Measurements from ENCODE around the gene MFSD1.
A peak's percentile ranks its signal among the peaks of the same experiment; 100 is the strongest.

Gene MFSD1, protein sequence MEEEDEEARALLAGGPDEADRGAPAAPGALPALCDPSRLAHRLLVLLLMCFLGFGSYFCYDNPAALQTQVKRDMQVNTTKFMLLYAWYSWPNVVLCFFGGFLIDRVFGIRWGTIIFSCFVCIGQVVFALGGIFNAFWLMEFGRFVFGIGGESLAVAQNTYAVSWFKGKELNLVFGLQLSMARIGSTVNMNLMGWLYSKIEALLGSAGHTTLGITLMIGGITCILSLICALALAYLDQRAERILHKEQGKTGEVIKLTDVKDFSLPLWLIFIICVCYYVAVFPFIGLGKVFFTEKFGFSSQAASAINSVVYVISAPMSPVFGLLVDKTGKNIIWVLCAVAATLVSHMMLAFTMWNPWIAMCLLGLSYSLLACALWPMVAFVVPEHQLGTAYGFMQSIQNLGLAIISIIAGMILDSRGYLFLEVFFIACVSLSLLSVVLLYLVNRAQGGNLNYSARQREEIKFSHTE

DNA sequence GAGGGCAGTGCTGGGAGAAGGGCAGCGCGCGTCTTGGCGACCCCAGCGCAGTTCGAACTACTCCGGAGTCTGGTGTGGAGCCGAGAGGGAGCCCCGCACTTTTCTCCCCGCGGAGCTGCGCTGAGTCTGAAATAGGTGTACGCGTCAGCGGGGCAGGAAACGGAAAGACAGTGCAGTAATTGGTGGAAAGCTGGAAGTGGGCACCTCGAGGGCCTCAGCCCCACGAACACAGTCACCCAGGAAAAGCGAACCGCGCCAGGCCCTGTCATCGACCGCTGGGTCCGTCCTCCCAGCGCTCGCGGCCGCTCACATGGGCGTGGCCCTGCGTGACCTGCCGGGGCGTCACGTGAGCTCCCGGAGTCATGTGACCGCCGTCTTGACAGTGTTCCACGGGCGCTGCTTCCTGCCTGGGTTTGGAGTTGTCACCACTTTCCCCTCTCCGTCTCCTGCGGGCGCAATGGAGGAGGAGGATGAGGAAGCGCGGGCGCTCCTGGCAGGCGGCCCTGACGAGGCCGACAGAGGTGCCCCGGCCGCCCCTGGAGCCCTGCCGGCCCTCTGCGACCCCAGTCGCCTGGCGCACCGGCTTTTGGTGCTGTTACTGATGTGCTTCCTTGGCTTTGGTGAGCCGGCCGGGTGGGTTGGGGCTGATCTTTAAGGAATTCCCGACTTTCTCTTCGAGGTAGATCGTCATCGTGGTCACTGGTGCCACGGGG lies at the start of gene MFSD1:
Gene MFSD1 (plus strand): TSS at position 359 of the 713 bp plus-strand sequence. CDS start 99 bp downstream, at position 458.
- DNase-seq (ENCODE audit: low read depth), result peak; percentile 88

DNA sequence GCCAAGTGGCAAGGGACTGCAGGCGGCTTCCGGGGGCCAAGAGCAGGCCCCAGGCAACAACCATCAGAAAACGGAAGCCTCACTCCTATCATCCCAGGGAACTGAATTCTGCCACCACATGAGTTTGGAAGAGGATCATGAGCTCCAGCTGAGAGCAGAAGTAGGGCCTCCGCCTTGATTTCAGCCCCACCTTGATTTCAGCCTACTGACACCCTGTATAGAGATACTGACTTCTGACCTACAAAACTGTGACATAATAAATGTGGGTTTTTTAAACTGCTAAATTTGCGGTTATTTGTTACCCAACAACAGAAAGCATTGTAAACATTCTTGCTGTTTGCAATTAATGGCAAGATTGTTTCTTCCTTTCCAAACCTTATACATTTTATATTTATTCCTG lies 48.0 kb upstream of the MFSD1 start:
- no peak for DNase-seq (ENCODE audit: low read depth)

DNA sequence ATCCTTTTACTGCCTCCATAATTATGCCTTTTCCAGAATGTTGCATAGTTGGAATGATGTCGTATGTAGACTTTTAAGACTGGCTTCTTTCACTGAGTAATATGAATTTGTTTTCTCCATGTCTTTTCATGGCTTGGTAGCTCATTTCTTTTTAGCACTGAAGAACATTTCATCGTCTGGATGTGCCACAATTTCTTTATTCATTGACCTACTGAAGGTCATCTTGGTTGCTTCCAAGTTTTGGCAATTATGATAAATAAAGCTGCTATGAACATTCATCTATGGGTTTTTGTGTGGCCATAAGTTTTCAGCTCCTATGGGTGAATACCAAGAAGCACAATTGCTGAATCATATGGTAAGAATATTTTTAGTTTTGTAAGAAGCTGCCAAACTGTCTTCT lies 46.4 kb upstream of the MFSD1 start:
- no peak for DNase-seq (ENCODE audit: low read depth)

DNA sequence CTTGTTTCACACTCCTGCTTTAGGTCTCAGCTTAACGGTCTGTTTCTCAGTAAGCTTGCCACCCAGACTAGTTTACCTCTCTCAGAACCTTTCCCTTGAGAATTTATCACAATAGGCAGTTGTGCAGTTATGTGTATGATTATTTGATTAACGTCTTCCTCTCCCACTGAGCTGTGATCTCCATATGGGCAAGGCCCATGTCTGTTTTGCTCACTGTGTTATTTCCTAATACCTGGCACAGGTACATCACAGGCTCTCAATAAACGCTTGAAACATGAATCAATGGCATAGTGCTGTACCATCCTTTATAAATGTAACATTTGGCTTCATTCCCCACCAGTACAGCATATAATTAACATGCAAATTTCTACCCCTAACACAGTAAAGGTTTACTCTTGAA lies 40.5 kb upstream of the MFSD1 start:
- DNase-seq (ENCODE audit: low read depth), result no peak

DNA sequence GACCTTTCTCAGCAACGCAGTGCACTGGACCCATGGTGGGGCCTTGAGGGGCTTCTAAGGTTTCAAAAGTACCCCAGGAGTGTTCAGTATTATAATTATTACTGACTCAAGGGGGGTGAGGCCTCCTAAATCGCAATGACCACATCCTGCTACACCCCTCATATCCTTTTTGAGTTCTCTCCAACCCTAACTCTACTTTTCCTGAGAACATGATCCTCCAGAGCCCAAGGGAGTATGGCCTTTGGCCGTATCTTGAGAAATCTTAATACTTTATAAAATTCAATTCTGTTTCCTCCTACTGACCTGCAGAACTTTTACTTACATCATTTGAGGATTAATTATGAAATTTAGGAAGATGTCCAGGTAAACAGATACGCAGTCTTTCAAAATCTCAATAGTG lies 39.2 kb upstream of the MFSD1 start:
- DNase-seq (ENCODE audit: low read depth), result peak; percentile 35

DNA sequence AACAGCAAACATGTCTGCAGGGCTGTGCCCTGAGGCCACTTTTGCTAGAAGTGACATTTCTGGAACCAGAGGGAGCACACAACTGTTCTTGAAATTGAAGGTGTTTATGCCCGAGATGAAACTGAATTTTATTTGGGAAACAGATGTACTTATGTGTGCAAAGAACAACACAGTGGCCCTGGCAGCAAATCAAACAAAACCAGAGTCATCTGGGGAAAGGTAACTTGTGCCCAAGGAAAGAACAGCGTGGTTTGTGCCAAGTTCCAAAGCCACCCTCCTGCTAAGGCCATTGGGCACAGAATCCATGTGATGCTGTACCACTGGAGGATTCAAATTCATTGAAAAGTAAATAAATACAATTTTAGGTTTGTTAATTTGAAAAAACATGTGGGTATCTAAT lies 38.4 kb upstream of the MFSD1 start:
- DNase-seq (ENCODE audit: low read depth), result no peak

DNA sequence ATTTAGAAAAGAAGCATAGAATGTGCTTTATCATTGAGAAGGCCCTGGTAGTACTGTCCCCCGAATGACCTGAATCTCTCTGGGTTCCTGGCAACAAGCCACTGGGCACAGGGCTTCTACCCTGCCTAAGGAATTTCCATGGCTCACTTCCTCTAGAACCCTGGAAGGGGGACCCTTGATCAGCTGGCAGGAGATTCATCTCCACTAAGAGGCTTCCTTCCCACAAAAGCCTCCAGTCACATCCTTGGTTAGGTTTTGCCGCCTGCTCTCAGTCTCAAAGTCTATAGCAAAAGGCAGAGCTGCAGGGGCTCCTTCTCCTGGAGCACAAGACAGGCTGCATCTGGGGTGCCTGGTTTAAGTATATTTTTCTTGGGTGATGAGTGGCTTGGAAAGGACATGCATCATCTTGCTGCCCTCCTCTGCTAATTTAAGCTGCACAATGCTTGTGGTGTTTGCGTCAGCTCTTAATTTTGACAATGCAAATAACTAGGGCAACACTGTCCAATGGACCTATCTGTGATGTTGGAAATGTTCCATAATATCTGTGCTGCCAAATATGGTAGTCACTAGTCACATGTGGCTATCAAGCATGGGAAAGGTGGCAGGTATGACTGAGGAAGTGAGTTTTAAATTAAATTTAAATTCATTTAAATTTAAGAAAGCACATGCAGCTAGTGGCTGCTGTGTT lies 36.2 kb upstream of the MFSD1 start:
- no peak for DNase-seq (ENCODE audit: low read depth)

DNA sequence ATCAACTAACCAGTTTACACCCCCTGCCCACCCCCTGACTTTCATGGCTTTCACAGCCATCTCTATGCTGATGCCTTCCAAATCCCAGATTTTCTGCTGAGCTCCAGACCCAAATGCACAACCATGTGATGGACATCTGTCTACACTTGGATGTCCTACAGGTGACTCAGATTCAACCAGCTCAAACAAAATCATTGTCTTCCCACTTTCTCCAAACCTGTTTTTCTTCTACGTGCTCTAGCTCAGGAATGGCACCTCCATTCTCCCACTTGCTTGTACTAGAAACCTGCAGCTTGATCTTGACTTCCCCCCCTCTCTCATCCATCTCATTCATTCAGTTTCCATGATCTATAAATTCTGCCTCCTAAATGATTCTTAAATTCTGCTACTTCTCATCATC lies 35.5 kb upstream of the MFSD1 start:
- no peak for DNase-seq (ENCODE audit: low read depth)

DNA sequence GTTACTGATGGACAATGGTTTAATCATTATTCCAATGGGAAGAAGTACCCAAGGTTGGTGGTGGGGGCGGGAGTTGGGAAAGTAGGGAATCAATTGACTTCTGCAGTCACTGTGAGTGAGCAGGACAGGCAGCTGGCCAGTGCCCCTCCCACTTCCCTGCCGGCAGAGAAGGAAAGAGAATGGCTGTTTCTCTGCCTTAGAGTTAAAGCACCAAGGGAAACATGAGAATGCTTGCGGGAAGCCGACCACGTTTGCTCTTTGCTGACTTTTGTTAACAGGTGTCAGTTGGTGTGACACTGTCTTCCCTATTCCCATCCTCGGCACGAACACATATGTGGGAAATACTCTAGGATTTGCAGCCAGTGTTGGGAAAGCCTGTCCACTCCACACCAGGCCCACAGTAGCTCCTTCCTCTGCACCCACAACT lies 33.5 kb upstream of the MFSD1 start:
- peak; percentile 51 for DNase-seq (ENCODE audit: low read depth)

DNA sequence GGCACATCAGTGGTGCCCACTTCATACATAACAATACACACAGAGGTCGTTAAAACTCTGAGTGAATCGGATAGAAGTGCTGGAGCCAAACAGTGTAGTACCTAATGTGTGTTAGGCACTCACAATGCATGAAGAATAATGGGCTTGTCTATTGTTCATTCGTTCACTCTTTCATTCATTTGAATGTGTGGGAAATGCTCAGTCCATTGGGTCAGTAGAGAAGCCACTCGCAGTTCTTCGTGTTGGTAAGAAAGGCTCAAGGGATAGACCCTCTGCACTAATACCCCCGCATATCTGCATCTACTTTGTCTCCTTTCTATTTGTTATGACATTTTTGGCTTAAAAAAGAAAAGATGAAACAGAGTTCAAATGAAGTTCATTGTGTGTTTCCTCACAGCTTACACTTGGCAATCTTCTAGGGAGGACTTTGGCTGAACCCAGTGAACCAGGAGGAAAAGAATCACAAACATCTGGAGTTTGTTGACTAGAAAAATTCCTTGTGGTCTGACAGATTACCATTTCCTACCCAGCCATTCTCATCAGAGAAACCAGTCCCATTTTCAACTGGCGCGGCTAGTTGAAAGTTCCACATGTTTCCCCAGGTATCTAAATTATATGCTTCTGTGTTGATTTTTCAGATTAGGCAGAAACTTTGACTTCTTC lies 32.8 kb upstream of the MFSD1 start:
- peak; percentile 92 for DNase-seq (ENCODE audit: low read depth)

DNA sequence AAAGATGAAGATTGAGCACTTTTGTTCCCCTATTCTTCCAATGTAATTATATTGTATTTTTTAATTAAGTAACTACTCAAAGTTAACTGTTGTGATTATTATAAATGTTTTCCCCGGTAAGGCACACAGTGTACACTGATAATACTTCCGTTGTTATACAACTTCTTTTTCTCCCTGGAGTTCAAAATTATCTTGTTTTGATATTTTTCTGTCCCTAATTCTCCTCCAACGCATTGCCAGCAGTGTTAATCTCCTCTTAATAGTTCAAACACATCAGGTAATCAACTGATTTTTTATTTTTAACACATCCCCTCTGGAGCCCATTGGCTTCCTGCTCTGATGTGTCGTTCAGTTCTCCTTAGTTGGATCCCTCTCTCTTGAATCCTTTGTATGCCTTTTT lies 32.3 kb upstream of the MFSD1 start:
- DNase-seq (ENCODE audit: low read depth), result no peak

DNA sequence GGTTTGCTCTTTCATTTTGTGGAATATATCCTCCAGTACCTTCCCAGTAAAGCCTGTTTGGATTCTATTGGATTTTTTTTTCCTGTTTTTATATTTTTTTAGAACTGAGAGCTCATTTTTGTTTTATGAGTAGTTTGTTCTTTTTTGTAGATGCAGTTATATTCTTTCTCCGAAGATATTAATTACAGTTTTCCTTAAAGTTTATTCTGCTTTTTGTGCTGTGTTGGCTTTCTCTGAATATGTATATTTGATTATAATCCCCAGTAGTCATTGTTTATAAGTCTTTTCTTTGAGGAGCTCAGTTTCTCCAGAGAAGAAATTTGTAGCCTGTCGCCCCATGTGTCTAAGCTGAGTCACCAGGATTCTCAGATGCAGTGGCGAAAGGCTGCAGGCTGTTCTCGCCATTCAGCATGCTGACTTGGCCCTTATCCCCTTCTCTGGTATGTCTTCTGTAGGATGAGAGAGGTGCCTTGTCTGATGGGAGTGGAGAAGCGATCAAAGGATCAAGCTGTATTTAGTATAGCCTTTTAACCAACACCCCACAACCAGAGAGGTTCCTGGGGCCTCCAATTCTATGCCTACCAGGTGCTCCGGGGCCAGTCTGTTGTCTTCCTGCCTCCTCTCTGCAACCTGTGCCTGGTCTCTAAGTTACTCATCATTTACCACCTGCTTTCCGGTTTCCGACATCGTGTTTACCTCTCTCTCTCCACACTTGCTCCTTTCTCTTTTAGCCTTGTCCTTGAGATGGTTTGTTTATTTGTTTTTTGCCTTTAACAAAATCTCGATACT lies 31.7 kb upstream of the MFSD1 start:
- DNase-seq (ENCODE audit: low read depth), result no peak

DNA sequence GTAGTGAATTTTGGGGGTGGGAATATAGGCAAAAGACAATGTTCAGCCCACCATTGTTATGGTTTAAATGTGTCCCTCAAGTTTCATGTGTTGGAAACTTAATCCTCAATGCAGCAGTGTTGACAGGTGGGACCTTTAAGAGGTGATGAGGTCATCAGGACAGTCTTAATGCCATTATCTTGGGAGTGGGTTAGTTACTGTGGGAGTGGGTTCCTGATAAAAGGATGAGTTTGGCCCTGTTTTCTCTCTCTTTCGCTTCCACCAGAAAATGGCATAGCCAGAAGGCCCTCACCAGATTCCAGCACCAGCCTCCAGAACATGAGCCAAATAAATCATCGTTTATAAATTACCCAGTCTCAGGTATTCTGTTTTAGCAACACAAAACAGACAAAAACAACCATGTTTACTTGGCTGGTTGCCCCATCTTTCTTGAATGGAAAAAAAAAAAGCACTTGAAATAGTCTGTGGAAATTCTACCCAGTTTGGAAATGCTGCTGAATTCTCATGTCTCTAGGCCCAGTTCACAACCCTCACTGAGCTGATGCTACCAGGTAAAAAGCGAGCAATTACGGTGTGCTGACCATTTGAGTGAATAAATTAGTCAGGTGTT lies 31.0 kb upstream of the MFSD1 start:
- no peak for DNase-seq (ENCODE audit: low read depth)

DNA sequence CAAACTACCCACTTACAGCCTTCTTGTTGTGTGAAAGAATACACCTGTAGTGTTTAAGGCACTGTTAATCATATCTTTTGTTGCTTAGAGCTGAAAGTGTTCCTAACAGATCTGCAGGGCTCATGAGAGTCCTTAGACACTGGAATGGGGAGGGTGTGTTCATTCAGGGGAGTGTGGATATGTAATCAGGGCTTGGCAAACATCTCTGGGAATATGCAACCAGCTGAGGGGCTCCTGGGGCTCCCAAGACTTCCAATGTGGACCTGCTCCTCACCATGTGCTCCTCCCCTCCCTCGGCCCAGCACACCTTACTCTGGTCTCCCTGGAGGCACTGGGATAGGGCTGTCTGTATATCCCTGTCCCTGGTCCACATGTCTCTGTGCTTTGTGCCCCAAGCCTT lies 30.3 kb upstream of the MFSD1 start:
- no peak for DNase-seq (ENCODE audit: low read depth)

DNA sequence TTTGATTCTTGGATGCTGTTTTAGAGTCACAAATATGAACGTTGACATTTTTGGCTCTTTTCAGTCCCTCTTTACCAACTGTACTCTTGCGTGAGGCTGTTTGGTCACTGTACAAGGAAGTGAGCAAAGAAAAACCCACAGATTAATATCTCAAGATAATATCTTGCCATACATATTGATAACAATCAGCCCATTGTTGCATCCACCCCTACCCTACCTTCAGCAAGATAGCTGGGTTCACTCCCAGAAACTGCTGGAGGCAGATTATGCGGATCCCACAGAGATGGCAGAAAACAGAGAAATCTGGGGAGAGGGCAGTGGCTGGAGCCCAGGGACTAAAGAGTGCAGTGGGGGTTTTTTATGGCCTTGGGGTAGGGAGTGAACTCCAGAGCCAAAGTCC lies 29.9 kb upstream of the MFSD1 start:
- DNase-seq (ENCODE audit: low read depth), result no peak

DNA sequence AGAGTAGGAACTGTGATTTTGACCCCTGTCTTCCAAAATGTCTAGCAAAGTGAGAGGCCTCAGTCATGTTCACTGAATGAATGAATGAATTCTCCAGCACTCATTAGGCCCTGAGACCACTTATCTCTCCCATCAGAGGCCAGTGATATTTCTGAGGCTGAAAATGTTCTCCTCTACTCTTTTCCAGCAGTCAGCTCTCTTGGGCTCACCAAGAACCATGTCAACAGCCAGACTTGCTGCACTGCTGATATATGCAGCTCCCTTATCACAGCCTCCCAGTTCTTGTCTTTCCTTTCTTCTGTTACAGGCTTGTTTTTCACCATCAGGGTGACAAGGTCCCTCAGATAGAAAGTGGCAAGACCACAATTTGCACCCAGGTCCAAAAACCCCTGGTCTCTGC lies 28.7 kb upstream of the MFSD1 start:
- no peak for DNase-seq (ENCODE audit: low read depth)

DNA sequence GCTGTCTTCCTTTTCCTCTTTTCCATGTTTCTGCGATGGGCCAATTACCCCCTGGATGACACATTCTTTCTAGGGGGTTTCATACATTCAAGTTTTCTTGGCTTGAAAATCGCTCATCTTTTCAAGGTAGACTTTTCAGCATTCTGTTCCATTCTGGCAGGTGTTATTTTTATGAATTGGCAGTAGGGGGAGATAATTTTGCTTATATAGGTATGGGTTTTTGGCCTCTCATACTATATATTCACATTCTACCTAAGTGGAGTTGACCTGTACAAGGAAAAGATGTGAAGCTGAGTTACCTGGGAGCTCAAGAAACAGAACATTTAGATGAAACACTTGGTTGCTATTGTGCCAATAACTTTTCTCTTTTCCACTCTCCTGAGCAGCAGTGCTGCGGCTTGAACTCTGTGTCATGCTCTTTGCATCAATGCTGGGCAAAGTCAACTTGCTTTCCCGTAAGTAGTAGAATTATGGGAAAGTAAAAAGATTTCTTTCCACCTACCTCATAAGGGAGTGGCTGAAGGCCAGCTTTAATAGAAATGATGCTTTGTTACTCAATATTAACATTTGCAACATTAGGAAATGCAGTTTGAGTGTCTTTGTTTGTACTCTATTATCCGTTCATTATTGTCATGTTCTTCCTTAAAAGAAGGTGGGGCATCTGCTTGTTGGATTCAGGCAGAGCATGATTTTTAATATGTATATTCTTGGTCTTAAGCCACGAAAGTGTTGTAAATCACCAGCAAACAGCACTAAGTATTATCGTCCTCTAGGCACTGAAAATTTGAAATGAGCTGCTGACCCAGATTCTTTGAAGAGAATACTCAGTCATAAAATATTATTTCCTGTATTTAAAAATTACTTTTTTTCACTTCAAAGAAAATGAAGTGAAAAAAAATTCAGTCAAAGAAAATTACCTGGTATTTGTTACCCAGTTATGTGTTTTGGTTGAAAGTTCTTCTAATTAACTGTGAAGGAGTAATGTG lies 27.7 kb upstream of the MFSD1 start:
- DNase-seq (ENCODE audit: low read depth), result peak; percentile 60

DNA sequence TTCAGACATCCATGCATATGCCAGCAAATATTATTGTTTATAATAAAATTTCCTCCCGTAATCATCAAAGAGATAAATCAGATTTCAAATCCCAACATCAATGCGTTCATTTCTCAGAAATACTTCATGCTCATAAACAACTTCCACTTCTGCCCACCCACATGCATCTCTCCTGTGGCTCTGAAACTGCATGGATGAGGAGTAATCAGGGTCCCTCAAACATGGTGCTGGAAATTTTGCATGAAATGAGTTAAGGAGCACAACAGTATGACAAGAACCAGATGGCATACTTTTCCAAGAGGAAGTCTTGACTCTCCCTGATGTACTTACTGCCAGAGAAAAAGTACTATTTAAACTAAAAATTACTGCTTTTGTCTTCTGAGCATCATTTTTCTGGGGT lies 26.9 kb upstream of the MFSD1 start:
- DNase-seq (ENCODE audit: low read depth), result no peak

Measured in stromal cell of bone marrow (primary cell).